ENCODE data around the gene PXK.

DNA sequence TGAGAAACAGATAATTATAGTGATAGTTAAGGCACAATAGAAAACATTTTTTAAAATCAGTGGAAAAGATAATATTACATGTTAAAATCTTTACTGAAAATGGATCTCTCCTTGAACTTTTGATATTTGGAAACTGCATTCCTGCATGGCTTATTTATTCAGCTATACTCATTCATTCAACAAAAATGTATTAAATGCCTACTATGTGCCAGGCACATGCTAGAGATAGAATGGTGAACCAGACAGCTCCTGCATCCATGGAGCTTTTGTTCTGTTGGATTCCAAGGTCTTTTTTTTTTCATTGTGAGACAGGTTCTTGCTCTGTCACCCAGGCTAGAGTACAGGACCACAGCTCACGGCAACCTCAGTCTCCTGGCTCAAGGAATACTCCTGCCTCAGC lies 4.5 kb downstream of the PXK start:
- TF ChIP-seq ZNF274 (IDR thresholded peaks at IDR 0.05; ENCODE audit: low read depth, low read length) (no peak), YY1 (IDR thresholded peaks at IDR 0.05; ENCODE audit: insufficient read depth, insufficient read length) (no peak), SUZ12 (IDR thresholded peaks at IDR 0.05; ENCODE audit: extremely low read depth, insufficient read depth, insufficient read length) (no peak)
